K562 (cell line): Measurements from ENCODE around the gene ZNF324B. TPM values are rescaled to one million over a fixed set of nuclear protein-coding genes. Genes with fewer than 3 reads are reported as not detected.

ENCODE experiments used
- CBX1 ChIP-seq: sonication (generic); IDR thresholded peaks from 2 replicates; pipeline ENCODE4 v1.6.1; 2016; ENCODE audit warnings: antibody characterized with exemption, low read depth, mild to moderate bottlenecking
- EZH2 ChIP-seq: IDR thresholded peaks from 2 replicates; pipeline ENCODE4 v1.6.1; 2012; ENCODE audit warnings: low read depth, mild to moderate bottlenecking, inconsistent platforms, low read length, borderline replicate concordance
- HDAC8 ChIP-seq: fragments of 450-650 bp; IDR thresholded peaks from 2 replicates; pipeline ENCODE4 v1.6.1; 2016; ENCODE audit warnings: mild to moderate bottlenecking, missing genetic modification characterization, moderate library complexity, missing compliant biosample characterization
- KLF10 ChIP-seq: fragments of 250-450 bp; sonication (Bioruptor Pico); IDR thresholded peaks from 2 replicates; pipeline ENCODE4 v1.6.1; 2021; ENCODE audit warnings: matching md5 sums
- RB1 ChIP-seq: fragments of 450-650 bp; IDR thresholded peaks from 2 replicates; pipeline ENCODE4 v1.6.1; 2017; ENCODE audit warnings: low read depth, mild to moderate bottlenecking
- SAP30 ChIP-seq: fragments of 200-600 bp; sonication (generic); IDR thresholded peaks from 2 replicates; pipeline ENCODE4 v1.6.1; 2012; ENCODE audit warnings: borderline replicate concordance, low read depth, mild to moderate bottlenecking, moderate library complexity, low read length, control low read depth, inconsistent platforms; ENCODE audit not compliant: insufficient read depth, poor library complexity, severe bottlenecking
- SMAD4 ChIP-seq: fragments of 250-450 bp; sonication (Bioruptor Pico); conservative IDR thresholded peaks from 2 replicates; pipeline ENCODE4 v1.8.0; 2021; ENCODE audit warnings: inconsistent platforms, mild to moderate bottlenecking, moderate library complexity
- TBP ChIP-seq: optimal IDR thresholded peaks from 2 replicates; pipeline ENCODE3; 2011; ENCODE audit warnings: low read depth, low read length, improper control_type of control experiment
- ZNF507 ChIP-seq: conservative IDR thresholded peaks from 2 replicates; pipeline ENCODE4 v1.6.1; 2017; ENCODE audit warnings: missing genetic modification characterization, missing compliant biosample characterization
- ZNF717 ChIP-seq: fragments of 250-450 bp; sonication (Bioruptor Pico); IDR thresholded peaks from 2 replicates; pipeline ENCODE4 v1.5.0; 2021
- polyA plus RNA-seq, 8 experiments: library from polyadenylated mRNA; depleted of rRNA in 4 of 8; stranded (reverse) in 5 of 8; unstranded in 3 of 8; fragments of >200 nt; fragmentation: Nextera tagmentation in 2 of 8; fragmentation: Illumina TruSeq in 1 of 8; extraction: Ambion mirVana in 2 of 8; extraction: Trizol in 1 of 8; gene quantifications; 2 replicates each; pipeline versions ENCODE4 v1.2.1 to v1.2.3, GENCODE V29; 2011 to 2014; ENCODE audit warnings: inconsistent platforms in 1 of 8, missing spikeins in 1 of 8
- total RNA-seq, 7 experiments: library from RNA; depleted of rRNA in 6 of 7; stranded (reverse); fragments of >200 nt in 6 of 7; fragmentation: Illumina TruSeq in 2 of 7; extraction: Trizol in 2 of 7; gene quantifications; 2 replicates each; pipeline versions ENCODE4 v1.2.1 to v1.2.3, GENCODE V29; 2011 to 2021; ENCODE audit warnings: low replicate concordance in 1 of 7
- TF ChIP-seq, protein P1 (sequence below): sonication (generic); formaldehyde crosslinking; IDR thresholded peaks from 2 replicates; pipeline ENCODE4 v1.8.1; 2023; ENCODE audit warnings: mild to moderate bottlenecking, missing genetic modification reagents
- TF ChIP-seq, protein P2 (sequence below): sonication (generic); formaldehyde crosslinking; IDR thresholded peaks from 2 replicates; pipeline ENCODE4 v1.8.0; 2022; ENCODE audit warnings: missing genetic modification reagents, mild to moderate bottlenecking, borderline replicate concordance
- TF ChIP-seq, protein P3 (sequence below), 2 experiments: fragments of 450-650 bp; formaldehyde crosslinking in 1 of 2; IDR thresholded peaks; 2 replicates each; pipeline versions ENCODE4 v1.4.0 to v1.6.1; 2014 to 2020; ENCODE audit warnings: mild to moderate bottlenecking in 2 of 2, borderline replicate concordance in 1 of 2, low read depth in 1 of 2
- TF ChIP-seq, protein P4 (sequence below): fragments of 250-450 bp; sonication (Bioruptor Pico); IDR thresholded peaks from 2 replicates; pipeline ENCODE4 v1.6.1; 2021; ENCODE audit warnings: mild to moderate bottlenecking

The ZNF324B gene
- total and polyA plus RNA-seq, 9 of the 15 experiments (the other 6 are each of a cell fraction or from before 2014, with no cell fraction given), result 0.20 to 13.5 (median 5.7) TPM

DNA sequence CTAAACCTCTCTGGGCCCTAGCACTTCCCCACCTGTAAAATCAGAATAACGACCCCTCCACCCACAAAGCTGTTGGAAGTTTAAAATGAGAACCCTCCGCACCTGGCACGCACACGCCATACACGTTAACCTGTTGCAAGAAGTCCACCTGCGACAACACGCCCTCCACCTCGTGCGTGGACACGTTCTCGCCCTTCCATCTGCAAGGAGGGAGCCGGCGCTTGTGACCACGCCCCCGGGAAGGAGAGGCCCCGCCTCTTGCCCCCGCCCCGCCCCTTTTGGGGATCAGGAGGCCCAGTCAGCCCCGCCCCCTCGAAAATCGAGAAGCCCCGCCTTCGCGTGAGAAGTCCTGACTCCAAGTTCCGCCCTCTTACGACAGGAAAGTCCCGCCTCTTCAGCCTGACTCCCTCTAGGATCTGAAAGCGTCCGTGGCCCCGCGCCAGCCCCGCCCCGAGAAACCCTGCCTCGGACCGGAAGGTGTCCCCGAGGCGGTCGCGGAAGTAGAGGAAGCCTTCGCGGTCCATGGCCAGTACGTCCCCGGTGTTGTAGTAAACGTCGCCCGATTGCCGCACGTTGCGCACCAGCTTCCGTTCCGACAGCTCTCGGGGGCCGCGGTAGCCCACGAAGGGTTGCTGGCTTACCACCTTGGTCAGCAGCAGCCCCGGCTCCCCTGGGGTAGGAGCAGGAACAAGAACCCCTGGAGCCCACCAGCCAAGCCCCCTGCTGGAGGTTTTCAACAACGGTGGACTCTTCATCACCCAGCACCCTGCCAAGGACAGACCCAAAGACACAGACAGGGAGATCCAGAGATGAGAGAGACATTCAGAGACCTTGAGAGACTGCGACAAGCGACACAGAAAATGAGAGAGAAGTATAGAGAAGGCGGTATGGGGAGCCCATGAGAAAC lies 47.9 kb downstream of the ZNF324B start (continued):
- TF ChIP-seq RB1 (peak; percentile 92), SAP30 (no peak), HDAC8 (tag) (peak; percentile 20; the same call in 1 of the 2 replicates), SMAD4 (CRISPR knock-in tag) (peak; percentile 62), KLF10 (CRISPR knock-in tag) (no peak), CBX1 (peak; percentile 91), ZNF717 (CRISPR knock-in tag) (no peak), TBP (peak; percentile 89), EZH2 (no peak), ZNF507 (tag) (no peak)
- TF ChIP-seq, protein P1, sequence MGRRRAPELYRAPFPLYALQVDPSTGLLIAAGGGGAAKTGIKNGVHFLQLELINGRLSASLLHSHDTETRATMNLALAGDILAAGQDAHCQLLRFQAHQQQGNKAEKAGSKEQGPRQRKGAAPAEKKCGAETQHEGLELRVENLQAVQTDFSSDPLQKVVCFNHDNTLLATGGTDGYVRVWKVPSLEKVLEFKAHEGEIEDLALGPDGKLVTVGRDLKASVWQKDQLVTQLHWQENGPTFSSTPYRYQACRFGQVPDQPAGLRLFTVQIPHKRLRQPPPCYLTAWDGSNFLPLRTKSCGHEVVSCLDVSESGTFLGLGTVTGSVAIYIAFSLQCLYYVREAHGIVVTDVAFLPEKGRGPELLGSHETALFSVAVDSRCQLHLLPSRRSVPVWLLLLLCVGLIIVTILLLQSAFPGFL (CRISPR knock-in tag), result no peak
- TF ChIP-seq, protein P2, sequence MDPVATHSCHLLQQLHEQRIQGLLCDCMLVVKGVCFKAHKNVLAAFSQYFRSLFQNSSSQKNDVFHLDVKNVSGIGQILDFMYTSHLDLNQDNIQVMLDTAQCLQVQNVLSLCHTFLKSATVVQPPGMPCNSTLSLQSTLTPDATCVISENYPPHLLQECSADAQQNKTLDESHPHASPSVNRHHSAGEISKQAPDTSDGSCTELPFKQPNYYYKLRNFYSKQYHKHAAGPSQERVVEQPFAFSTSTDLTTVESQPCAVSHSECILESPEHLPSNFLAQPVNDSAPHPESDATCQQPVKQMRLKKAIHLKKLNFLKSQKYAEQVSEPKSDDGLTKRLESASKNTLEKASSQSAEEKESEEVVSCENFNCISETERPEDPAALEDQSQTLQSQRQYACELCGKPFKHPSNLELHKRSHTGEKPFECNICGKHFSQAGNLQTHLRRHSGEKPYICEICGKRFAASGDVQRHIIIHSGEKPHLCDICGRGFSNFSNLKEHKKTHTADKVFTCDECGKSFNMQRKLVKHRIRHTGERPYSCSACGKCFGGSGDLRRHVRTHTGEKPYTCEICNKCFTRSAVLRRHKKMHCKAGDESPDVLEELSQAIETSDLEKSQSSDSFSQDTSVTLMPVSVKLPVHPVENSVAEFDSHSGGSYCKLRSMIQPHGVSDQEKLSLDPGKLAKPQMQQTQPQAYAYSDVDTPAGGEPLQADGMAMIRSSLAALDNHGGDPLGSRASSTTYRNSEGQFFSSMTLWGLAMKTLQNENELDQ (CRISPR knock-in tag), result no peak
- TF ChIP-seq, protein P3, sequence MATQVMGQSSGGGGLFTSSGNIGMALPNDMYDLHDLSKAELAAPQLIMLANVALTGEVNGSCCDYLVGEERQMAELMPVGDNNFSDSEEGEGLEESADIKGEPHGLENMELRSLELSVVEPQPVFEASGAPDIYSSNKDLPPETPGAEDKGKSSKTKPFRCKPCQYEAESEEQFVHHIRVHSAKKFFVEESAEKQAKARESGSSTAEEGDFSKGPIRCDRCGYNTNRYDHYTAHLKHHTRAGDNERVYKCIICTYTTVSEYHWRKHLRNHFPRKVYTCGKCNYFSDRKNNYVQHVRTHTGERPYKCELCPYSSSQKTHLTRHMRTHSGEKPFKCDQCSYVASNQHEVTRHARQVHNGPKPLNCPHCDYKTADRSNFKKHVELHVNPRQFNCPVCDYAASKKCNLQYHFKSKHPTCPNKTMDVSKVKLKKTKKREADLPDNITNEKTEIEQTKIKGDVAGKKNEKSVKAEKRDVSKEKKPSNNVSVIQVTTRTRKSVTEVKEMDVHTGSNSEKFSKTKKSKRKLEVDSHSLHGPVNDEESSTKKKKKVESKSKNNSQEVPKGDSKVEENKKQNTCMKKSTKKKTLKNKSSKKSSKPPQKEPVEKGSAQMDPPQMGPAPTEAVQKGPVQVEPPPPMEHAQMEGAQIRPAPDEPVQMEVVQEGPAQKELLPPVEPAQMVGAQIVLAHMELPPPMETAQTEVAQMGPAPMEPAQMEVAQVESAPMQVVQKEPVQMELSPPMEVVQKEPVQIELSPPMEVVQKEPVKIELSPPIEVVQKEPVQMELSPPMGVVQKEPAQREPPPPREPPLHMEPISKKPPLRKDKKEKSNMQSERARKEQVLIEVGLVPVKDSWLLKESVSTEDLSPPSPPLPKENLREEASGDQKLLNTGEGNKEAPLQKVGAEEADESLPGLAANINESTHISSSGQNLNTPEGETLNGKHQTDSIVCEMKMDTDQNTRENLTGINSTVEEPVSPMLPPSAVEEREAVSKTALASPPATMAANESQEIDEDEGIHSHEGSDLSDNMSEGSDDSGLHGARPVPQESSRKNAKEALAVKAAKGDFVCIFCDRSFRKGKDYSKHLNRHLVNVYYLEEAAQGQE (IDR thresholded peaks at IDR 0.05; ENCODE audit: borderline replicate concordance), result peak; percentile 37; the same call in 1 of the 2 replicates
- TF ChIP-seq, protein P3 (CRISPR knock-in tag; IDR thresholded peaks at IDR 0.05; ENCODE audit: low read depth), result peak; percentile 78; the same call in 1 of the 2 replicates
- TF ChIP-seq, protein P4, sequence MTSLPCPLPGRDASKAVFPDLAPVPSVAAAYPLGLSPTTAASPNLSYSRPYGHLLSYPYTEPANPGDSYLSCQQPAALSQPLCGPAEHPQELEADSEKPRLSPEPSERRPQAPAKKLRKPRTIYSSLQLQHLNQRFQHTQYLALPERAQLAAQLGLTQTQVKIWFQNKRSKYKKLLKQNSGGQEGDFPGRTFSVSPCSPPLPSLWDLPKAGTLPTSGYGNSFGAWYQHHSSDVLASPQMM, result no peak
